ENCODE data around the gene MYMK. TPM values are rescaled to one million over a fixed set of nuclear protein-coding genes. Genes with fewer than 3 reads are reported as not detected.

The MYMK gene
- total RNA-seq, 1 donor from 2014 or later: not detected

GRCh38 chr9:133489253-133490190, 35.2 kb downstream of the MYMK start:
- no peak for TF ChIP-seq CTCF (IDR thresholded peaks at IDR 0.05)
- no peak for TF ChIP-seq POLR2A (IDR thresholded peaks at IDR 0.05)
- no peak for TF ChIP-seq POLR2AphosphoS5 (IDR thresholded peaks at IDR 0.05; ENCODE audit: insufficient read depth in 1 of 2, low read depth in 1 of 2)
- no peak for DNase-seq (ENCODE audit: extremely low spot score in 2 of 2)
- Histone ChIP-seq H3K36me3 (no peaks in the 10 kb centered on the region), H3K4me3 (no peak overlapping the region), H3K4me1 (peaks cover 11% of the 10 kb centered on the region), H3K27me3 (no peaks in the 10 kb centered on the region), H3K9me3 (no peaks in the 10 kb centered on the region), H3K27ac (no peak overlapping the region)
- intact Hi-C loops (cut with DNase I): no loop called here

- Histone ChIP-seq H3K9me3 (no peaks in the 10 kb centered on the region), H3K27me3 (no peaks in the 10 kb centered on the region), H3K27ac (no peak overlapping the region), H3K4me1 (peaks cover 11% of the 10 kb centered on the region), H3K4me3 (no peak overlapping the region), H3K36me3 (no peaks in the 10 kb centered on the region)
- intact Hi-C loops (cut with DNase I): no loop called here
- no peak for DNase-seq (ENCODE audit: extremely low spot score in 2 of 2)
- TF ChIP-seq CTCF (IDR thresholded peaks at IDR 0.05) (no peak), POLR2A (IDR thresholded peaks at IDR 0.05) (no peak), POLR2AphosphoS5 (IDR thresholded peaks at IDR 0.05; ENCODE audit: insufficient read depth in 1 of 2, low read depth in 1 of 2) (no peak)
Measured at GRCh38 chr9:133488686-133489252, 36.0 kb downstream of the MYMK start.

- no peaks in the 10 kb centered on the region for H3K9me3 ChIP-seq
- no peaks in the 10 kb centered on the region for H3K36me3 ChIP-seq
- TF ChIP-seq POLR2AphosphoS5 (IDR thresholded peaks at IDR 0.05; ENCODE audit: insufficient read depth in 1 of 2, low read depth in 1 of 2) (no peak), POLR2A (IDR thresholded peaks at IDR 0.05) (no peak)
- intact Hi-C loops (cut with DNase I): loop anchor here (2.0 kb wide), 1 partner anchor 299 kb away; no protein-coding TSS in a partner anchor
- no peak overlapping the region for H3K4me3 ChIP-seq
- no peak for DNase-seq (ENCODE audit: extremely low spot score in 2 of 2)
- H3K27ac ChIP-seq: no peak overlapping the region
- H3K4me1 ChIP-seq: peaks cover 9% of the 10 kb centered on the region
- no peaks in the 10 kb centered on the region for H3K27me3 ChIP-seq
Measured at GRCh38 chr9:133487331-133487725, 37.4 kb downstream of the MYMK start.

GRCh38 chr9:133485531-133486260, 39.1 kb downstream of the MYMK start:
- DNase-seq (ENCODE audit: extremely low spot score in 2 of 2): no peak
- intact Hi-C loops (cut with DNase I): loop anchor here (1.0 to 2.0 kb wide), 2 partner anchors 74 to 297 kb away; no protein-coding TSS in a partner anchor
- no peaks in the 10 kb centered on the region for H3K27me3 ChIP-seq

More at GRCh38 chr9:133485531-133486260, 39.1 kb downstream of the MYMK start:
- H3K9me3 ChIP-seq: no peaks in the 10 kb centered on the region
- no peaks in the 10 kb centered on the region for H3K4me1 ChIP-seq
- no peak overlapping the region for H3K4me3 ChIP-seq
- no peak for TF ChIP-seq POLR2AphosphoS5 (IDR thresholded peaks at IDR 0.05; ENCODE audit: insufficient read depth in 1 of 2, low read depth in 1 of 2)
- TF ChIP-seq POLR2A (IDR thresholded peaks at IDR 0.05): no peak
- TF ChIP-seq CTCF (IDR thresholded peaks at IDR 0.05): no peak
- H3K36me3 ChIP-seq: no peaks in the 10 kb centered on the region
- no peak overlapping the region for H3K27ac ChIP-seq
